Lower lobe of right lung (tissue), 2 donors: Measurements from ENCODE around the gene SCRN1. TPM values are rescaled to one million over a fixed set of nuclear protein-coding genes. Genes with fewer than 3 reads are reported as not detected.

Experiments used
- ATAC-seq, 2 donors: fragments of 200-7000 bp; cut with Tn5 transposase; one replicate each; pipeline ENCODE4 v1.9.1; 2020 to 2022; ENCODE audit warnings: mild to moderate bottlenecking in 2 of 2, moderate library complexity in 2 of 2
- DNase-seq: peaks from one replicate; pipeline ENCODE4 v3.0.0-alpha.2; 2020
- H3K27ac ChIP-seq: fragments of 200-600 bp; one replicate; pipeline ENCODE4 v1.8.0; 2022
- H3K27me3 ChIP-seq: fragments of 200-600 bp; one replicate; pipeline ENCODE4 v1.8.0; 2022; ENCODE audit warnings: low read depth
- H3K36me3 ChIP-seq: fragments of 200-600 bp; one replicate; pipeline ENCODE4 v1.8.0; 2022; ENCODE audit warnings: mild to moderate bottlenecking
- H3K4me1 ChIP-seq: fragments of 200-600 bp; one replicate; pipeline ENCODE4 v1.8.0; 2022
- H3K4me3 ChIP-seq: fragments of 200-600 bp; one replicate; pipeline ENCODE4 v1.8.0; 2022; ENCODE audit warnings: mild to moderate bottlenecking
- H3K9me3 ChIP-seq: fragments of 200-600 bp; one replicate; pipeline ENCODE4 v1.8.0; 2022
- intact Hi-C: fragments of 100-400 bp; cut with DNase I; formaldehyde crosslinking; loops from one replicate; pipeline ENCODE4 v1.11.0; 2022
- total RNA-seq: library from RNA; stranded (reverse); fragmentation: NEBNext Ultra II Directional; extraction: Animal tissue kit (Norgen Biotek cat#: 25700); gene quantifications from one replicate; pipeline ENCODE4 v1.2.1, GENCODE V29; 2021
- TF ChIP-seq, protein P1 (sequence below): fragments of 200-600 bp; IDR thresholded peaks from one replicate; pipeline ENCODE4 v1.8.0; 2022; ENCODE audit warnings: antibody characterized with exemption, mild to moderate bottlenecking
- donor health status: DM: no; HTN: yes; CAD: no; lungs with severe emphysema.

Gene SCRN1
- total RNA-seq, 1 donor from 2014 or later, result 28.2 TPM

DNA sequence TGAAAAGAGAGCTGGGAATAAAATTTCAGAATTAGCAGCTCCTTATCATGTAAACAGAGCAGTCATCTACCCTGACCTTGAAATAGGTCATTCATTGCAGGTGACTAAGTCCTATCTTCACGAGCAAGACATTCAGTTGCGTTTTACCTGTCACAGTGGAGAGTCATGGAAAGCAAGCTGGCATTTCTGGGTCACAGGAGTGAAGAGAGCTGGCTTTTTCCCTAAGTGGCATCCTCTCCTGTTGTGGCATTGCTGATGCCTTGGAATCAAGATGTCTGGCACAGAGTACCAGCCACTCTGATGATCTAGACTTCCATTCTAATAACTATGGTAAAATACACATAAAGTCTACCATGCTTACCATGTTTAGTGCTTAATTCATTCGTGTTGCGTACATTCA is 70.8 kb downstream of the SCRN1 start:
- Histone ChIP-seq H3K4me3 (no peak overlapping the region), H3K4me1 (no peaks in the 10 kb centered on the region), H3K9me3 (no peaks in the 10 kb centered on the region), H3K36me3 (peaks cover 34% of the 10 kb centered on the region), H3K27me3 (no peaks in the 10 kb centered on the region), H3K27ac (no peak overlapping the region)
- intact Hi-C loops, result no loop called here
- TF ChIP-seq, protein P1, sequence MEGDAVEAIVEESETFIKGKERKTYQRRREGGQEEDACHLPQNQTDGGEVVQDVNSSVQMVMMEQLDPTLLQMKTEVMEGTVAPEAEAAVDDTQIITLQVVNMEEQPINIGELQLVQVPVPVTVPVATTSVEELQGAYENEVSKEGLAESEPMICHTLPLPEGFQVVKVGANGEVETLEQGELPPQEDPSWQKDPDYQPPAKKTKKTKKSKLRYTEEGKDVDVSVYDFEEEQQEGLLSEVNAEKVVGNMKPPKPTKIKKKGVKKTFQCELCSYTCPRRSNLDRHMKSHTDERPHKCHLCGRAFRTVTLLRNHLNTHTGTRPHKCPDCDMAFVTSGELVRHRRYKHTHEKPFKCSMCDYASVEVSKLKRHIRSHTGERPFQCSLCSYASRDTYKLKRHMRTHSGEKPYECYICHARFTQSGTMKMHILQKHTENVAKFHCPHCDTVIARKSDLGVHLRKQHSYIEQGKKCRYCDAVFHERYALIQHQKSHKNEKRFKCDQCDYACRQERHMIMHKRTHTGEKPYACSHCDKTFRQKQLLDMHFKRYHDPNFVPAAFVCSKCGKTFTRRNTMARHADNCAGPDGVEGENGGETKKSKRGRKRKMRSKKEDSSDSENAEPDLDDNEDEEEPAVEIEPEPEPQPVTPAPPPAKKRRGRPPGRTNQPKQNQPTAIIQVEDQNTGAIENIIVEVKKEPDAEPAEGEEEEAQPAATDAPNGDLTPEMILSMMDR, result no peak
- DNase-seq (no peak), ATAC-seq (no peak)

DNA sequence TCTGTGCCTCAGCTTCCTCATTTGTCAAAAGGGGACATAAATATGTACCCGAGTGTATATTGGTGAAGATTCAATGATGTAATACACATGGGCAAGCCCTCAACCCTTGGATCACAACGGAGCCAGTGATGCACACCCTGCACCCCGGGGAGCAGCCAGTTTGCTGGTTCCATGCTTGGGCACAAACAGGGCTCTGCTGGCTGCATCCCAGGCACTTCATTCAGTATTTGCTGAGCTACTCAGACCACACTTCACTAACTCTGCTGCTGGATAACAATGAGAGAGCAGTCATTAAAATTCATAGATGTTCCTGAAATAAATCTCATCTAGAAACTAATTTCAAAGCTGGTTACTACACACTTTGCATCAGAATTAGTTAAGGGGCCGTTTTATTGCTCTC is 72.0 kb downstream of the SCRN1 start:
- H3K4me1 ChIP-seq, result no peaks in the 10 kb centered on the region
- intact Hi-C loops, result no loop called here
- H3K36me3 ChIP-seq, result peaks cover 24% of the 10 kb centered on the region
- ATAC-seq, result no peak
- no peaks in the 10 kb centered on the region for H3K27me3 ChIP-seq
- no peak for DNase-seq
- no peak overlapping the region for H3K4me3 ChIP-seq
- TF ChIP-seq, protein P1, result no peak
- no peak overlapping the region for H3K27ac ChIP-seq
- no peaks in the 10 kb centered on the region for H3K9me3 ChIP-seq

DNA sequence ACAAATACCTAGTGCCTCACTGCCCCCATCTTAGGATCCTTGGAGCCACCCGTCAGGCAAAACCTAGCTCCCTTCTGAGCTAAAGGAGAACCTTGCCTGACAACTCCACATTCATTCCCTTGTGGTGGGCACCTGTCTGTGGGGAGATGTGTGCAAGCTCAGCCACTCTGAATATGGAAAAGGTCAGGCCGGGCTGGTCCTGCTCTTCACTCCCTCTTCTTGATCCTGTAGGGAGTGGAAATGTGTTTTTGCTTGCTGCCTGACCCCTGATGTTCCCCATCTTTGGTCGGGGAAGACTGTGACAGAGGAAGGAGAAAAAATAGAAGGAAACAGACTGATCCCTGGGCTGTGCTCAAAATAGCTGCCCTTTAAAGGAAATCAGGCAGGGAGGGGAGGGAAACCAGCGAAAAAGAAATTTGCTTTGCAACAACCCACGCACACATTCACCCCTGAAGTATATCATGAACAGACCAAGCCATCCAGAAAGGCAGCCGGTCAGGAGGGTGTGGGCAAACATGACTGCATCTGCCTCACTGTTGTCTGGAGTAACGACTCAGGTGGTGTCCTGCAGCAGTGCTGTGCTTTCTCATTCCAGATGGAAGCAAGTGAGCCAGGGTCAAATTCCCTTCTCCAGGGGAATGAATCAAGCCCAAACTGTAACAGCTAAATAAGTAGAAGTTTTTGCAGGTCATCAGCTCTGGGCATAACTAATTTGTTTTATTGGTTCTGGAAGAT is 74.0 kb downstream of the SCRN1 start:
- ATAC-seq (no peak), DNase-seq (no peak)
- intact Hi-C loops, result no loop called here
- no peaks in the 10 kb centered on the region for H3K27me3 ChIP-seq
- no peak overlapping the region for H3K27ac ChIP-seq
- H3K4me3 ChIP-seq, result no peak overlapping the region
- peaks cover 13% of the 10 kb centered on the region for H3K36me3 ChIP-seq
- H3K9me3 ChIP-seq, result no peaks in the 10 kb centered on the region
- TF ChIP-seq, protein P1, result no peak
- no peaks in the 10 kb centered on the region for H3K4me1 ChIP-seq

DNA sequence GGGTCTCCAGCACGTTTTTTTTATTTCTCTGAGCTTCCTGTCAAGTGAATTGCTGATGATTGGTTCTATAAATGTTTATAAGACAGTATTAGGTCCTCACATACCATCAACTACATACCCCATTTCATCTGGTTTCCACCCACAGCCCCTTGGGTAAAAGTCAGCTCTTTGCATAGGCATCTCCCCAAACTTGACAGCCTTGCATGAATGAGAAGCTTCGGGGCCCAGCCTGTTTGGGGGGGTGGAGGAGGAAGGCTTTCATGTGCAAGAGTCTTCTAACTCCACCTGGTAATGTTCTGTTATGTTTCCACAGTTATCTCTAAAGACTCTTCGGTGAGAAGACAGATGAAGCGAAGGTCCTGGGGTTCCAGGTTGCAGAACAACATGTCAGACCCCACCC is 75.4 kb downstream of the SCRN1 start:
- intact Hi-C loops, result no loop called here
- DNase-seq (no peak), ATAC-seq (no peak)
- TF ChIP-seq, protein P1, result no peak
- Histone ChIP-seq H3K27me3 (no peaks in the 10 kb centered on the region), H3K4me1 (no peaks in the 10 kb centered on the region), H3K9me3 (no peaks in the 10 kb centered on the region), H3K4me3 (no peak overlapping the region), H3K27ac (no peak overlapping the region), H3K36me3 (peaks cover 2% of the 10 kb centered on the region)

DNA sequence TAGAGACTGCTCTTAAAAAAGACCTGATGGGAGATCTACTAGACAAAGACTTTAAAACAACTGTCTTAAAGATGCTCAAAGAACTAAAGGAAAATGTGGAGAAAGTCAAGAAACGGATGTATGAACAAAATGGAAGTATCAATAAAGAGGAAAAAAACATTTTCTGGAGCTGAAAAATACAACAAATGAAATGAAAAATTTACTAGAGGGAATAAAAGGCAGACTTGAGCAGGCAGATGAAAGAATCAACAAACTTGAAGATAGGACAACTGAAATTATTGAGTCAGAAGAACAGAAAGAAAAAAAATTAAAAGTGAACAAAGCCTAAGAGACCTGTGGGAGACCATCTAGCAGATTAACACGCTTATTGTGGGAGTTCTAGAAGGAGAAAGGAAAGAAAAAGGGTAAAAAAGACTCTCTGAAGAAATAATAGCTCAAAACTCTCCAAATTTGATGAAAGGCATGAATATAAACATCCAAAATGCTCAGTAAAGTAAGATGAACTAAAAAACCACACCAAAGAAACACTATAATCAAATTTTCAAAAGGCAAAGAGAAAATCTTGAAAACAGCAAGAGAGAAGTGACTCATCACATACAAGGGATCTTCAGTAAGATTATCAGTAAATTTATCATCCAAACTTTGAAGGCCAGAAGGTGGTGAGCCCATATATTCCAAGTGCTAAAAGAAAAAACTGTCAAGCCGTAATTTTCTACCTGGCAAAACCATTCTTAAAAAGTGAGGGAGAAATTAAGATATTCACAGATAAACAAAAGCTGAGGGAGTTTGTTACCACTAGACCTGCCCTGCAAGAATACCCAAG is 83.2 kb downstream of the SCRN1 start:
- no peak for DNase-seq
- ATAC-seq, result no peak
- Histone ChIP-seq H3K27ac (no peak overlapping the region), H3K27me3 (no peaks in the 10 kb centered on the region), H3K36me3 (no peaks in the 10 kb centered on the region), H3K9me3 (peaks cover 15% of the 10 kb centered on the region), H3K4me1 (no peaks in the 10 kb centered on the region), H3K4me3 (no peak overlapping the region)
- TF ChIP-seq, protein P1, result no peak
- intact Hi-C loops, result no loop called here
